ENCODE data around the gene LCP2.

DNA sequence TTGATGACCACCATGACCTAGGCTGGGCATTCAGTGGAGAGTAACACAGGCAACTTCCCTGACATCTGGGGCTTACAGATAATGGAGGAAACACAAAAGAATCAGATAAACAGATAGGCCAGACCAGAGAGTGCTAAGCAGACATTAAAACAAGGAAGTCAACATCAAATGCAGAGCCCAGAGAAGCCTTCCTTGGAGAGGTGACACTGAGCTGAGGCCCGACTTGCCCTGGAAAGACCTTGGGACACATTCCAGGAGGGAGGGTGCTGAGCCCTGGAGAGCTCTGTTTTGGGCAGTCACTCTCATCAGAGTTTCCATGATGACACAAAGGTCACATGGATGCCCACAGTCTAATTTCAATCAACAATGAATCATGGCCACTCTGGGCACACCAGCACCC is 96.7 kb downstream of the LCP2 start:
- TF ChIP-seq, protein P1, sequence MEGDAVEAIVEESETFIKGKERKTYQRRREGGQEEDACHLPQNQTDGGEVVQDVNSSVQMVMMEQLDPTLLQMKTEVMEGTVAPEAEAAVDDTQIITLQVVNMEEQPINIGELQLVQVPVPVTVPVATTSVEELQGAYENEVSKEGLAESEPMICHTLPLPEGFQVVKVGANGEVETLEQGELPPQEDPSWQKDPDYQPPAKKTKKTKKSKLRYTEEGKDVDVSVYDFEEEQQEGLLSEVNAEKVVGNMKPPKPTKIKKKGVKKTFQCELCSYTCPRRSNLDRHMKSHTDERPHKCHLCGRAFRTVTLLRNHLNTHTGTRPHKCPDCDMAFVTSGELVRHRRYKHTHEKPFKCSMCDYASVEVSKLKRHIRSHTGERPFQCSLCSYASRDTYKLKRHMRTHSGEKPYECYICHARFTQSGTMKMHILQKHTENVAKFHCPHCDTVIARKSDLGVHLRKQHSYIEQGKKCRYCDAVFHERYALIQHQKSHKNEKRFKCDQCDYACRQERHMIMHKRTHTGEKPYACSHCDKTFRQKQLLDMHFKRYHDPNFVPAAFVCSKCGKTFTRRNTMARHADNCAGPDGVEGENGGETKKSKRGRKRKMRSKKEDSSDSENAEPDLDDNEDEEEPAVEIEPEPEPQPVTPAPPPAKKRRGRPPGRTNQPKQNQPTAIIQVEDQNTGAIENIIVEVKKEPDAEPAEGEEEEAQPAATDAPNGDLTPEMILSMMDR (IDR thresholded peaks at IDR 0.05; ENCODE audit: low read depth, low read length) = no peak
- TF ChIP-seq EZH2phosphoT487 (IDR thresholded peaks at IDR 0.05; ENCODE audit: low read depth) = no peak
